HepG2 (cell line): Measurements from ENCODE around the gene FAM131C. TPM values are rescaled to one million over a fixed set of nuclear protein-coding genes. Genes with fewer than 3 reads are reported as not detected.
A peak's percentile ranks its signal among the peaks of the same experiment; 100 is the strongest.

Experiments used
- ATAC-seq: fragments of 200-7000 bp; cut with Tn5 transposase; 3 replicates; pipeline ENCODE4 v1.9.1; 2020; ENCODE audit warnings: mild to moderate bottlenecking, moderate library complexity
- BruUV-seq: library from RNA; stranded (reverse); fragments of 400-500 nt; replicated peaks from 2 replicates; lab custom pipeline; 2021; lab: Mats Ljungman, UMichigan
- CTCF ChIA-PET: fragments of 300-600 bp; formaldehyde crosslinking; extraction: SDS; loops from one replicate; lab custom pipeline; 2021; ENCODE audit warnings: low total read pairs, inconsistent platforms, low intra/inter-chr PET ratio; lab: Yijun Ruan, JAX
- POLR2A ChIA-PET: fragments of 350-600 bp; sonication (Branson Sonifier 250); formaldehyde crosslinking; loops from one replicate; lab custom pipeline; 2020; ENCODE audit warnings: antibody characterized with exemption, inconsistent platforms; lab: Yijun Ruan, JAX
- DNase-seq: peaks from one replicate; pipeline ENCODE4 v3.0.0-alpha.2; 2015; ENCODE audit warnings: low spot score
- FAIRE-seq: peaks from 3 replicates; lab custom pipeline; 2011; peaks lifted over from hg19 to GRCh38; lab: Jason Lieb, UNC
- H2AFZ ChIP-seq: one replicate; pipeline ENCODE4 v1.6.1; 2011; ENCODE audit warnings: low read length, inconsistent platforms
- H3K27ac ChIP-seq: fragments of 300-600 bp; 3 replicates; pipeline ENCODE4 v1.8.0; 2011; ENCODE audit warnings: mixed run types, mild to moderate bottlenecking, mixed read lengths, low read length, inconsistent platforms; ENCODE audit not compliant: insufficient read depth; ENCODE audit errors: extremely low read length
- H3K27me3 ChIP-seq, 2 experiments: fragments of 200-600 bp in 1 of 2; 2 replicates in 1 of 2; 3 replicates in 1 of 2; pipeline versions ENCODE4 v1.6.0 to v1.8.0; 2011; ENCODE audit warnings: low read length in 2 of 2, mild to moderate bottlenecking in 2 of 2, moderate library complexity in 2 of 2, inconsistent platforms in 1 of 2; ENCODE audit not compliant: insufficient read depth in 2 of 2, control insufficient read depth in 1 of 2
- H3K36me3 ChIP-seq, 2 experiments: fragments of 200-600 bp in 1 of 2; replicated peaks in 1 of 2; 2 replicates in 1 of 2; 3 replicates in 1 of 2; pipeline versions ENCODE4 v1.5.1 to v1.8.0; 2011; ENCODE audit warnings: low read length in 2 of 2, inconsistent platforms in 1 of 2; ENCODE audit not compliant: insufficient read depth in 2 of 2, control insufficient read depth in 1 of 2
- H3K4me1 ChIP-seq: 2 replicates; pipeline ENCODE4 v1.5.1; 2012; ENCODE audit warnings: low read length, inconsistent platforms; ENCODE audit not compliant: insufficient read depth
- H3K4me2 ChIP-seq: 2 replicates; pipeline ENCODE4 v1.6.0; 2011; ENCODE audit warnings: low read depth, low read length, inconsistent platforms
- H3K4me3 ChIP-seq, 3 experiments: fragments of 200-600 bp in 1 of 3; sonication (generic), shearing (Covaris generic) in 1 of 3; replicated peaks in 1 of 3; 2 replicates each; pipeline ENCODE4 v1.5.1; 2011 to 2016; ENCODE audit warnings: low read length in 3 of 3, inconsistent platforms in 2 of 3, low read depth in 2 of 3, mild to moderate bottlenecking in 2 of 3, control low read depth in 1 of 3, mixed read lengths in 1 of 3; ENCODE audit not compliant: insufficient read depth in 1 of 3
- H3K79me2 ChIP-seq: one replicate; pipeline ENCODE4 v1.6.1; 2011; ENCODE audit warnings: low read length, inconsistent platforms; ENCODE audit not compliant: insufficient read depth
- H3K9ac ChIP-seq: 2 replicates; pipeline ENCODE4 v1.6.0; 2011; ENCODE audit warnings: mild to moderate bottlenecking, low read depth, low read length, inconsistent platforms; ENCODE audit not compliant: insufficient read depth
- H3K9me3 ChIP-seq: 2 replicates; pipeline ENCODE4 v1.5.1; 2012; ENCODE audit warnings: mild to moderate bottlenecking, low read length
- H4K20me1 ChIP-seq: 2 replicates; pipeline ENCODE4 v1.6.0; 2011; ENCODE audit warnings: inconsistent platforms, mild to moderate bottlenecking, low read length, moderate library complexity; ENCODE audit not compliant: insufficient read depth
- FOXA3 ChIP-seq: IDR thresholded peaks from 2 replicates; pipeline ENCODE4 v1.6.1; 2016; ENCODE audit warnings: missing genetic modification reagents, missing compliant biosample characterization
- HNF4A ChIP-seq: sonication (generic); formaldehyde crosslinking; IDR thresholded peaks from 2 replicates; pipeline ENCODE4 v1.4.0; 2020; ENCODE audit warnings: missing genetic modification reagents
- HNRNPH1 ChIP-seq: fragments of 200-400 bp; formaldehyde crosslinking; optimal IDR thresholded peaks from 2 replicates; pipeline ENCODE3; 2017; ENCODE audit warnings: mild to moderate bottlenecking, low read depth, low read length
- HNRNPL ChIP-seq: fragments of 200-400 bp; formaldehyde crosslinking; IDR thresholded peaks from 2 replicates; pipeline ENCODE4 v1.6.1; 2017; ENCODE audit warnings: mild to moderate bottlenecking, low read depth, low read length
- PBX3 ChIP-seq: sonication (generic); formaldehyde crosslinking; IDR thresholded peaks from 2 replicates; pipeline ENCODE4 v1.8.1; 2023; ENCODE audit warnings: missing genetic modification reagents, inconsistent platforms, borderline replicate concordance
- ZBED4 ChIP-seq: sonication (generic); formaldehyde crosslinking; IDR thresholded peaks from 2 replicates; pipeline ENCODE4 v1.4.0; 2020; ENCODE audit warnings: missing genetic modification reagents, borderline replicate concordance
- ZEB1 ChIP-seq: IDR thresholded peaks from 2 replicates; pipeline ENCODE4 v1.6.1; 2012; ENCODE audit warnings: mild to moderate bottlenecking, low read depth, inconsistent platforms; ENCODE audit not compliant: insufficient replicate concordance
- ZFX ChIP-seq: sonication (generic); formaldehyde crosslinking; IDR thresholded peaks from 2 replicates; pipeline ENCODE4 v1.4.0; 2020; ENCODE audit warnings: mild to moderate bottlenecking, low read depth, missing genetic modification reagents, moderate library complexity
- ZMYM2 ChIP-seq: sonication (generic); formaldehyde crosslinking; IDR thresholded peaks from 2 replicates; pipeline ENCODE4 v1.8.0; 2022; ENCODE audit warnings: mild to moderate bottlenecking, missing genetic modification reagents
- ZMYM3 ChIP-seq: sonication (generic); formaldehyde crosslinking; IDR thresholded peaks from 2 replicates; pipeline ENCODE4 v1.5.1; 2020; ENCODE audit warnings: mild to moderate bottlenecking, missing genetic modification reagents
- ZNF550 ChIP-seq: sonication (generic); formaldehyde crosslinking; IDR thresholded peaks from 2 replicates; pipeline ENCODE4 v1.4.0; 2020; ENCODE audit warnings: mild to moderate bottlenecking, missing genetic modification reagents, borderline replicate concordance
- ZNF687 ChIP-seq: sonication (generic); formaldehyde crosslinking; IDR thresholded peaks from 2 replicates; pipeline ENCODE4 v1.5.1; 2020; ENCODE audit warnings: mild to moderate bottlenecking, missing genetic modification reagents, moderate library complexity
- ZNF75D ChIP-seq: sonication (generic); formaldehyde crosslinking; IDR thresholded peaks from 2 replicates; pipeline ENCODE4 v1.8.1; 2023; ENCODE audit warnings: missing genetic modification reagents, mild to moderate bottlenecking, borderline replicate concordance
- ZNF768 ChIP-seq: sonication (generic); formaldehyde crosslinking; IDR thresholded peaks from 2 replicates; pipeline ENCODE4 v1.4.0; 2020; ENCODE audit warnings: missing genetic modification reagents
- WGBS: methylation state at CpG from one replicate; pipeline ENCODE4 v1.1.6; 2017; ENCODE audit warnings: low lambda C conversion rate; 5-methylcytosine and 5-hydroxymethylcytosine counted together
- in situ Hi-C: cut with HindIII; loops from 2 replicates; pipeline ENCODE4 v1.10.0; 2017; ENCODE audit warnings: low pct_unique_long_range_greater_than_20kb; ENCODE audit not compliant: extremely low pct_ligation_motif_present
- intact Hi-C: fragments of 100-400 bp; cut with micrococcal nuclease; formaldehyde crosslinking; loops from one replicate; pipeline ENCODE4 v1.10.0; 2022; ENCODE audit not compliant: unreplicated experiment
- polyA plus RNA-seq, 8 experiments: library from polyadenylated mRNA; depleted of rRNA in 3 of 8; stranded (reverse) in 7 of 8; unstranded in 1 of 8; fragments of >200 nt; fragmentation: Illumina TruSeq in 4 of 8; extraction: Trizol in 4 of 8; gene quantifications; 2 replicates each; pipeline versions ENCODE4 v1.2.1 to v1.2.3, GENCODE V29; 2011 to 2016; ENCODE audit warnings: low read depth in 4 of 8, missing spikeins in 1 of 8, mixed read lengths in 1 of 8; ENCODE audit not compliant: insufficient read depth in 1 of 8
- total RNA-seq, 5 experiments: library from RNA; depleted of rRNA; stranded (reverse); fragments of >200 nt; fragmentation: Illumina TruSeq; extraction: Trizol; gene quantifications; 2 replicates each; pipeline ENCODE4 v1.2.3, GENCODE V29; 2016; ENCODE audit warnings: low read depth in 1 of 5

The FAM131C gene
- total and polyA plus RNA-seq, 2 of the 13 experiments (the other 11 are each of a cell fraction or from before 2014, with no cell fraction given), result 0.07 TPM; not detected in 1

GRCh38 chr1:16088351-16088911 lies 15.0 kb upstream of the FAM131C start:
- H2AFZ ChIP-seq, result no peak overlapping the region
- H3K27ac ChIP-seq, result no peak overlapping the region
- no peaks in the 10 kb centered on the region for H3K9me3 ChIP-seq
- H3K36me3 ChIP-seq, result no peaks in the 10 kb centered on the region
- ChIA-PET POLR2A (no interaction called here), CTCF (no interaction called here)
- H3K4me1 ChIP-seq, result peaks cover 50% of the 10 kb centered on the region
- 0 out of 2 replicates have a peak overlapping the region, but pooled peaks have one; percentile 29 for H3K9ac ChIP-seq
- ATAC-seq (peak; percentile 13; the same call in 2 of the 3 replicates), DNase-seq (no peak), FAIRE-seq (no peak)
- no peaks in the 10 kb centered on the region for H4K20me1 ChIP-seq
- no peaks in the 10 kb centered on the region for H3K79me2 ChIP-seq
- intact Hi-C loops, result no loop called here
- in situ Hi-C loops, result no loop called here
- H3K4me3 ChIP-seq, result peak overlapping the region in 1 of 3 experiments; percentile 59; a peak in 1 of 6 replicates
- no TSS peak for BruUV-seq
- peaks cover 2 to 57% of the 10 kb centered on the region in 2 experiments; a peak in 4 of 5 replicates for H3K27me3 ChIP-seq
- no CpG with 5 or more reads among the region's 17 CpGs for WGBS
- H3K4me2 ChIP-seq, result peak overlapping the region; percentile 61
- TF ChIP-seq HNRNPL (peak; percentile 78; the same call in 1 of the 2 replicates), ZNF768 (CRISPR knock-in tag) (peak; percentile 99), FOXA3 (CRISPR knock-in tag) (no peak), ZFX (CRISPR knock-in tag) (0 out of 2 replicates have a peak, but pooled peaks have one; percentile 19), ZBED4 (CRISPR knock-in tag) (no peak), ZNF687 (CRISPR knock-in tag) (peak; percentile 38; the same call in 1 of the 2 replicates), ZNF550 (CRISPR knock-in tag) (no peak), ZNF75D (CRISPR knock-in tag) (no peak), ZMYM2 (CRISPR knock-in tag) (no peak), ZMYM3 (peak; percentile 76), HNRNPH1 (no peak), ZEB1 (no peak), PBX3 (CRISPR knock-in tag) (no peak), HNF4A (no peak)
